H54 (cell line): ENCODE measurements around the gene PDCD5.
"Not testable (repeated sequence)": the region's sequence is repeated elsewhere in the genome, so short reads cannot be mapped to it uniquely, and the experiment has no call there.

Experiments
- DNase-seq: peaks from one replicate; pipeline ENCODE4 v3.0.0; 2011; ENCODE audit warnings: low spot score, mixed read lengths; ENCODE audit not compliant: insufficient read length
- FAIRE-seq: peaks from 3 replicates; lab custom pipeline; 2011; peaks lifted over from hg19 to GRCh38; lab: Jason Lieb, UNC
- POLR2A ChIP-seq: IDR thresholded peaks from 2 replicates; pipeline ENCODE4 v1.6.1; 2011; ENCODE audit warnings: low read depth, mild to moderate bottlenecking, low read length

The PDCD5 gene

DNA sequence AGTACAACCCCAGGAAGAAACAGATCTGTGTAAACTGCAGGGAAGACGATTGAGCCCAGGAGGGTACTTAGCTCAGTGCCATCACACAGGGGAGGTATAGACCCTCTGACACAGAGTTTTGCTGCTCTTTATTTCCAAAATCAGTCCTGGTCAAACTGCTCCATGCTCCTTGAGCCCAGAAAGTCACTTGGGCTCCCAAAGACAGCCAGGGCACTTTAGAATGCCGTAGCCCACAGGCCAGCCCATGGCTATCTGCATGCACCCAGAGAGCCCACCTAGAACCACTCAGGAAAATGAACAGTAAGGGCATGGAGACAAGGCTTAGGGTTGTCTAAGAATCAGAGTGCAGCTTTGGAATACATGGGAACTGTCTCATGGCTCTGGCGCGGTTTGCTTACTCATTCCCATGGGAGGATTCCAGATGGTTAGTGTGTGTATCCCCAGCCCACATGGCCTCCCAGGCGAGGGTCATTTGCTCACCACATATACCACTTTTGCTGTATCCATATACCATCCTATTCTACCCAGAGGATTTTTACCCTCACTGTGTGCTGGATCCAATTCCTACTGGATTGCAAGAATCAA lies 14.7 kb upstream of the PDCD5 start:
- DNase-seq: no peak
- FAIRE-seq: no peak
- TF ChIP-seq POLR2A: no peak

- no peak for TF ChIP-seq POLR2A
- DNase-seq (no peak), FAIRE-seq (no peak)
Observed at GRCh38 chr19:32567486-32567885, 13.5 kb upstream of the PDCD5 start.

DNA sequence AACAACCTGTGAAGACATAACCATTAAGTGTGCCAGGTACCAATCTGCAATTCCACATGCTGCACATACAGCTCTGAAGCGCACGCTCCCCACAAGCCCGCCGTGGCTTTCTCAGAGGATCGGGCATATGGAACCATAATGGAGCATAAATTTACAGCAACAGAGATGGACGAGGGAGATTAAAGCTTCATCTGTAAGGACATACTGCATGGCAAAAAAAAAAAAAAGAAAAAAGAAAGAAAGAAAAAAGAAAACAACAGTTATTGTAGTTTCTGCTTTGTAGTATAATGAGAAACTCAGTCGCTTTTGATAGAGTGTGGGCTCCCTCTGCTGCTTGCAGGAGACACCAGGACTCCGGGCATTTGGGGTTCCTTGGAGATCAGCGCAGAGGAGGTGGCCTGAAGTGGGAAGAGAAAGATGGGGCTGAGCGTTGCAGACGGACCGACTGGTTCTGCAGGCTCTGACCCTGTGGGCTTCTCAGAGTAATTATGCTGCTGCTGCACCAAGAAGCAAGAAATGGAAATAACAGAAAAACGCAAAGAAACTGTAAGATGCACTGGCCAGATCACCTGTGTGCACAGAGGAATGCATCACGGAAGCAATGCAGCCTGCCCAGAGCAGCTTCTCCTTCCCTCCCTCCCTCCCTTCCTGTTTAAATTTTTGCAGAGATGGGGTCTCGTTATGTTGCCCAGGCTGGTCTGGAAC lies 10.8 kb upstream of the PDCD5 start:
- FAIRE-seq (no peak), DNase-seq (peak; percentile 61)
- TF ChIP-seq POLR2A: no peak

- FAIRE-seq, DNase-seq: not testable (repeated sequence)
Observed at GRCh38 chr19:32571471-32572075, 9.4 kb upstream of the PDCD5 start.

GRCh38 chr19:32572700-32573491 lies 8.1 kb upstream of the PDCD5 start:
- DNase-seq, FAIRE-seq: not testable (repeated sequence)

- FAIRE-seq (no peak), DNase-seq (no peak)
- no peak for TF ChIP-seq POLR2A
Observed at GRCh38 chr19:32573492-32573794, 7.5 kb upstream of the PDCD5 start.

GRCh38 chr19:32576790-32577189 lies 4.2 kb upstream of the PDCD5 start:
- FAIRE-seq: no peak
- no peak for TF ChIP-seq POLR2A
- no peak for DNase-seq

DNA sequence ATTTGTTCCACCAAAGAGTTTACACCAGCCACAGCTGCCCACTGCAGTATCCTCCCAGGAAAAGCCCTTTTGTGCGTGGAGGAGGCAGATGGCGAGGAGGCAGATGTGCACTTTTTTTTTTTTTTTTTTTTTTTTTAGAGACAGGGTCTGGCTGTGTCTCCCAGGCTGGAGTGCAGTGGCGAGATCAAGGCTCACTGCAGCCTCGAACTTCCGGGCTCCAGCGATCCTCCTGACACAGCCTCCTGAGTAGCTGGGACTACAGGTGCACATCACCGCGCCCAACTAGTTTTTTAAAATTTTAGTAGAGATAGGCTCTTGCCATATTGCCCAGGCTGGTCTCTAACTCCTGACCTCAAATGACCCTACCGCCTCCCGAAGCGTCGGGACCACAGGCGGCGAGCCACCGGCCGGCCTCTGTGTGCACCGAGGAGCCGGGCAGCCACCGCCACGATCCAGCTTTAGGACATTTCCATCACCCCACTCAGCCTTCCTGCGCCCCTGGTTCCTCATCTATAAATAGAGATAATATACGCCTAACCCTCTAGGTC lies 563 bp upstream of the PDCD5 start:
- no peak for DNase-seq
- FAIRE-seq: no peak

DNA sequence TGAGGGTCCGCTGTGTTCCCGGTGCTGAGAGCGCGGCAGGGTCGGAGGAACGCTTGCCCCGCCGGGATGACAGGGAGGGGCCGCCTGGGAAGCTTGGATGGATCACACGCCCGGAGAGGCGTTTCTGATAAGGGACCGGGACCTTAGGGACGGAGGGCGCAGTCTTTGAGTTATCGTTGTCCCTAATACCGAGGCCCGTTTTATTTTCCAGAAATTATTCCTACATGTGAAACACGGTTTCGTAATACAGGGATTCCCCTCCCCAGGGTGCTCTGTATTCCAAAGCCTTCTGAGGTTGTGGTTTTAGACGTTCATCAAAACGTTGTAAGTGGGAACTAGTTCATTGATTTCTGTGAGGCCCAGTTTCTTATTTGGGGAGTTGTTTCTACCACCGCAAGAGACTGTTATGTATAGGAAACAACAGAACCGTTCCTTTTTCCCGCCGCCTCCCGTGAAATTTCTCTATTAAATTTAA lies 752 bp downstream of the PDCD5 start:
- DNase-seq: peak; percentile 30
- FAIRE-seq: no peak
- TF ChIP-seq POLR2A: no peak

More for the DNA sequence above, 563 bp upstream of the PDCD5 start:
- TF ChIP-seq POLR2A: no peak

- FAIRE-seq, DNase-seq: not testable (repeated sequence)
Observed at GRCh38 chr19:32587747-32588504, 6.9 kb downstream of the PDCD5 start.

GRCh38 chr19:32594021-32594420 lies 13.0 kb downstream of the PDCD5 start:
- no peak for TF ChIP-seq POLR2A
- DNase-seq (no peak), FAIRE-seq (no peak)

GRCh38 chr19:32595491-32595890 lies 14.5 kb downstream of the PDCD5 start:
- DNase-seq (no peak), FAIRE-seq (no peak)
- no peak for TF ChIP-seq POLR2A

DNA sequence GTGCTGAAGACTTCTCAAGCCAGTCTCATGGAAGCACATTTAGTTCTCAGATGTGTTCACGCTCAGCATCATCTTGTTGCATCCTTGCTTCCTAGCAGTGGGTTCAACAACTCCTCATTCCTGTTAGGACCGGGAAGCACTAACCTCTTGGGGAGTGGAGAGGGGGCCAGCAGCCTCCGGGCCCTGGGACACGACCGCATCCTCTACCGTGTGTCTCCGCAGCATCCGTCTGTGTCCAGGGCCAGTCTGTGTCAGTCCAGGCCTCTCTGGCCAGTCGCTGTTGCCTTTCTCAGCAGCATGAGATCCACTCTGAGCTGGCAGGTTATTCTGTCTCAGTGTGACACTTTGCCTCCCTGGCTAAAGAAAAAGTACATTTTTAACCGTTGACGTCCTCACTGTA lies 17.0 kb downstream of the PDCD5 start:
- TF ChIP-seq POLR2A: no peak
- no peak for FAIRE-seq
- no peak for DNase-seq
